H1 (cell line): ENCODE data around the gene QSOX1. TPM values are rescaled to one million over a fixed set of nuclear protein-coding genes. Genes with fewer than 3 reads are reported as not detected.

Experiments
- CHD2 ChIP-seq: IDR thresholded peaks from 2 replicates; pipeline ENCODE4 v1.6.1; 2012; ENCODE audit warnings: low read length, improper control_type of control experiment
- HDAC2 ChIP-seq, 2 experiments: fragments of 300-600 bp in 1 of 2; sonication (generic) in 1 of 2; IDR thresholded peaks; 2 replicates each; pipeline ENCODE4 v1.6.1; 2011 to 2012; ENCODE audit warnings: low read depth in 2 of 2, low read length in 2 of 2, mild to moderate bottlenecking in 2 of 2, moderate library complexity in 2 of 2, borderline replicate concordance in 1 of 2, inconsistent platforms in 1 of 2
- HDAC6 ChIP-seq: IDR thresholded peaks from one replicate; pipeline ENCODE4 v1.7.1; 2012; ENCODE audit warnings: low read depth, mild to moderate bottlenecking, inconsistent platforms, low read length, moderate library complexity
- KDM4A ChIP-seq: IDR thresholded peaks from one replicate; pipeline ENCODE4 v1.7.1; 2012; ENCODE audit warnings: low read depth, mild to moderate bottlenecking, moderate library complexity, low read length, inconsistent platforms; ENCODE audit not compliant: severe bottlenecking
- NANOG ChIP-seq: IDR thresholded peaks from 2 replicates; pipeline ENCODE4 v1.6.1; 2011; ENCODE audit warnings: low read length, low read depth, mild to moderate bottlenecking, inconsistent platforms; ENCODE audit not compliant: insufficient read depth, poor library complexity, severe bottlenecking
- TAF1 ChIP-seq: IDR thresholded peaks from 2 replicates; pipeline ENCODE4 v1.6.1; 2011; ENCODE audit warnings: mild to moderate bottlenecking, low read depth, low read length
- TEAD4 ChIP-seq: IDR thresholded peaks from 2 replicates; pipeline ENCODE4 v1.6.1; 2012; ENCODE audit warnings: low read depth, low read length, inconsistent platforms, mixed read lengths
- polyA plus RNA-seq, 7 experiments: library from polyadenylated mRNA; depleted of rRNA in 3 of 7; stranded (reverse) in 5 of 7; unstranded in 2 of 7; fragments of >200 nt in 5 of 7; fragments of 200-250 nt in 2 of 7; gene quantifications; 1 replicate in 5 of 7; 2 replicates in 1 of 7; 4 replicates in 1 of 7; pipeline versions ENCODE4 v1.2.1 to v1.2.3, GENCODE V29; 2011 to 2013; ENCODE audit warnings: missing spikeins in 2 of 7, mixed read lengths in 2 of 7
- total RNA-seq: library from RNA; stranded (reverse); fragmentation: NEBNext Ultra II Directional; extraction: Animal tissue kit (Norgen Biotek cat#: 25700); gene quantifications from 2 replicates; pipeline ENCODE4 v1.2.1, GENCODE V29; 2021
- TF ChIP-seq, protein P1 (sequence below), 3 experiments: IDR thresholded peaks; 1 replicate in 2 of 3; 2 replicates in 1 of 3; pipeline versions ENCODE4 v1.5.1 to v1.6.1; 2011; ENCODE audit warnings: low read length in 3 of 3, mild to moderate bottlenecking in 3 of 3, inconsistent platforms in 2 of 3, low read depth in 1 of 3, moderate library complexity in 1 of 3; ENCODE audit not compliant: insufficient read depth in 1 of 3; ENCODE audit errors: control extremely low read depth in 1 of 3

Gene QSOX1
- total and polyA plus RNA-seq, 2 of the 8 experiments (the other 6 are each of a cell fraction or from before 2014, with no cell fraction given) = 97.7 to 123 TPM

DNA sequence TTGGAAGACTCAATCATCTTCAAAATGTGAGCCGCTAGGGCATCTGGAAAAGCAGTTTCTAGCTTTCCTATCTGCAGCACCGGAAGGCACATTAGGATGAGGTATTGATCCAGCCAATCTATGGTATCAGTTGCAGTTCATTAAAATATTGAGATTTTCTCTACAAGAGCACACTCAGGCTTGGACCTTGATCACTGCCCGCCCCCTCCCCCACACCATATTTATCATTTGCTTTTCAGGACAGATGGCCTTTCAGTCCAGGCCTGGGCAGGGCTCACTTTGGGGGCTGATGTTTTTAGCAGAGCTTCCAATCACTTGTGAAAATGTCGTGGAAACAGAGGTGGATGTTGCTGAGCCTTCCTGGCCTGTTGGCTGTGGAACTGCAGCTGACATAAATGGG, 92.9 kb downstream of the QSOX1 start (continued):
- TF ChIP-seq, protein P1, sequence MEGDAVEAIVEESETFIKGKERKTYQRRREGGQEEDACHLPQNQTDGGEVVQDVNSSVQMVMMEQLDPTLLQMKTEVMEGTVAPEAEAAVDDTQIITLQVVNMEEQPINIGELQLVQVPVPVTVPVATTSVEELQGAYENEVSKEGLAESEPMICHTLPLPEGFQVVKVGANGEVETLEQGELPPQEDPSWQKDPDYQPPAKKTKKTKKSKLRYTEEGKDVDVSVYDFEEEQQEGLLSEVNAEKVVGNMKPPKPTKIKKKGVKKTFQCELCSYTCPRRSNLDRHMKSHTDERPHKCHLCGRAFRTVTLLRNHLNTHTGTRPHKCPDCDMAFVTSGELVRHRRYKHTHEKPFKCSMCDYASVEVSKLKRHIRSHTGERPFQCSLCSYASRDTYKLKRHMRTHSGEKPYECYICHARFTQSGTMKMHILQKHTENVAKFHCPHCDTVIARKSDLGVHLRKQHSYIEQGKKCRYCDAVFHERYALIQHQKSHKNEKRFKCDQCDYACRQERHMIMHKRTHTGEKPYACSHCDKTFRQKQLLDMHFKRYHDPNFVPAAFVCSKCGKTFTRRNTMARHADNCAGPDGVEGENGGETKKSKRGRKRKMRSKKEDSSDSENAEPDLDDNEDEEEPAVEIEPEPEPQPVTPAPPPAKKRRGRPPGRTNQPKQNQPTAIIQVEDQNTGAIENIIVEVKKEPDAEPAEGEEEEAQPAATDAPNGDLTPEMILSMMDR (IDR thresholded peaks at IDR 0.05; ENCODE audit: control extremely low read depth in 1 of 3, insufficient read depth in 1 of 3, low read depth in 1 of 3, low read length in 3 of 3) = no peak
- TF ChIP-seq HDAC6 (no peak), CHD2 (no peak), HDAC2 (IDR thresholded peaks at IDR 0.05; ENCODE audit: borderline replicate concordance in 1 of 2, low read depth in 2 of 2, low read length in 2 of 2) (no peak), KDM4A (no peak), TEAD4 (no peak), NANOG (no peak), TAF1 (no peak)
